ENCODE results near the gene PRKN. TPM values are rescaled to one million over a fixed set of nuclear protein-coding genes. Genes with fewer than 3 reads are reported as not detected.

The PRKN gene
- total RNA-seq, 1 experiment from 2014 or later: 2.0 TPM

GRCh38 chr6:161442420-161442819 is 1285.1 kb downstream of the PRKN start:
- H3K56ac ChIP-seq (ENCODE audit: insufficient read length, low read depth, low read length): no peak overlapping the region
- H3K27ac Mint-ChIP-seq: no peak overlapping the region

More at GRCh38 chr6:161442420-161442819, 1285.1 kb downstream of the PRKN start:
- H3K4ac ChIP-seq (ENCODE audit: low read depth, low read length): no peak overlapping the region
- H2BK120ac ChIP-seq (ENCODE audit: low read depth, low read length, poor library complexity, severe bottlenecking): no peak overlapping the region
- peaks cover 40% of the 10 kb centered on the region for H3K27me3 Mint-ChIP-seq (ENCODE audit: low read depth)
- H3K79me1 ChIP-seq (ENCODE audit: insufficient read depth, low read depth, low read length, poor library complexity, severe bottlenecking): no peaks in the 10 kb centered on the region
- no peak overlapping the region for H2BK5ac ChIP-seq (ENCODE audit: insufficient read length, low read length)
- H3K36me3 Mint-ChIP-seq (ENCODE audit: insufficient read depth in 1 of 3, low read depth in 3 of 3): no peaks in the 10 kb centered on the region
- no peak for TF ChIP-seq CTCF (conservative IDR thresholded peaks at IDR 0.05)
- no peak overlapping the region for H3K27ac ChIP-seq (ENCODE audit: insufficient read length, low read depth, low read length)
- H4K5ac ChIP-seq (ENCODE audit: insufficient read length, low read depth, low read length): no peak overlapping the region
- H3T11ph ChIP-seq (ENCODE audit: low read length): no peak overlapping the region
- no peak overlapping the region for H3K4me2 ChIP-seq (ENCODE audit: insufficient read depth, insufficient read length, low read length)
- H3K23me2 ChIP-seq (ENCODE audit: insufficient read length, low read depth, low read length, poor library complexity, severe bottlenecking): no peaks in the 10 kb centered on the region
- H4K8ac ChIP-seq (replicated peaks; ENCODE audit: insufficient read length, low read depth, low read length): no peak overlapping the region
- no peaks in the 10 kb centered on the region; the same call in 1 of the 2 replicates for H3K27me3 ChIP-seq (ENCODE audit: insufficient read depth, low read length)
- peaks cover 5% of the 10 kb centered on the region; the same call in 1 of the 2 replicates for H3K4me1 ChIP-seq (ENCODE audit: insufficient read depth, low read length)
- H3K18ac ChIP-seq (ENCODE audit: insufficient read length, low read depth, low read length): no peak overlapping the region
- H3K79me2 ChIP-seq (ENCODE audit: insufficient read depth, low read length): no peaks in the 10 kb centered on the region
- H2BK12ac ChIP-seq (ENCODE audit: insufficient read length, low read depth, low read length): no peak overlapping the region
- H2BK20ac ChIP-seq (ENCODE audit: low read depth, low read length, poor library complexity, severe bottlenecking): no peak overlapping the region
- no peak overlapping the region for H3K9ac ChIP-seq (ENCODE audit: extremely low read depth, insufficient read length, low read length)
- DNase-seq: no peak
- no peak overlapping the region for H3K14ac ChIP-seq (ENCODE audit: insufficient read depth, low read length)
- no peak overlapping the region for H4K91ac ChIP-seq (ENCODE audit: insufficient read length, low read depth, low read length)
- no peaks in the 10 kb centered on the region for H3K9me3 ChIP-seq (ENCODE audit: control insufficient read depth, low read depth, low read length)
- no CpG with 5 or more reads among the region's 15 CpGs for WGBS (ENCODE audit: extremely low coverage, insufficient read length, low lambda C conversion rate)
- H2AK5ac ChIP-seq (ENCODE audit: insufficient read length, low read length): no peak overlapping the region
- no peak overlapping the region for H2BK15ac ChIP-seq (ENCODE audit: low read depth, low read length)
- no peak overlapping the region for H3K4me3 Mint-ChIP-seq
- H4K20me1 ChIP-seq (ENCODE audit: control insufficient read depth, insufficient read depth, insufficient read length): no peaks in the 10 kb centered on the region
- H2AFZ ChIP-seq (ENCODE audit: low read length): no peak overlapping the region
- H3K9me3 Mint-ChIP-seq: no peaks in the 10 kb centered on the region
- H3K4me1 Mint-ChIP-seq: peaks cover 39 to 50% of the 10 kb centered on the region in 2 experiments
- no peak overlapping the region for H3K23ac ChIP-seq (ENCODE audit: insufficient read length, low read depth, low read length)
